ENCODE measurements around the gene RAB34.
"Not testable (repeated sequence)": the region's sequence is repeated elsewhere in the genome, so short reads cannot be mapped to it uniquely, and the experiment has no call there.

RAB34 gene

DNA sequence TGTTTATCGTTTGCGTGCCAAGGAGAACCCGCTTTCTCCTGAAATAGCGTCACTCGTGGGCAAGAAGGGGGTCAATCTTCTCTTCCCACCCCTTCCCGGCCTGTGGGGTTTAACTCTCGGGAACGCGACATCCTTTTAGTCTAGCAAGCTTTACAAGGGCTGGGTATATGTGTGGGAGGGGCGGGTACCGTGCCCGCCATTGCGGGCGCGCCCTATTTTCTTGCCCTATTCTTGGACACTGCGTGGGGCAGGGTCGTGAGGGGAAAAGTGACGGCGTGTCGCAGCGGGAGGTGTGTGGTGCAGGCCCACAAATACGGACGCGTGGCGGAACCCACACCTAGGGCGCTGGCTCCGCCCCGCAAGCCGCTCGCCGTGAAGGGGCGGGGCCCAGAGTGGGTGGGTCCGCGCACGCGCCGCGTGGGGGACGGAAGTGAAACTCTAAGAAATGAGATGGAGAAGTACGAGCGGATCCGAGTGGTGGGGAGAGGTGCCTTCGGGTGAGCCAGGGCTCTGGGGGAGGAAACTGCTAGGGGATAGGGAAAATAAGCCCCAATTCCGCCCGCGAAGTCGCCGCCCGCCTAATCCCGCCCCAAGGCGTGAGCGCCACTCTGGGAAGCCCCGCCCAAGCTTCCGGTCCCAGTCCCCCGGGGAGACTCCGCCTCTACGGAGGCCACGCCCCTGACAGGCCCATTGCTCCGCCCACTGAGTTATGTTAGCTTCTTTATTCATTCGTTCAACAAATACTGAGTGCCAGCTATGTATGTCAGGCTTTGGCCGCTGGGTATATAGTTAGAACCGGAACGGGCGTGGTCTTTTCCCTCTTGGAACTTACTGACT lies 10.9 kb upstream of the RAB34 start, which contains the start of gene NEK8:
NEK8 (plus strand) TSS at position 425 of the 837 bp plus-strand sequence; CDS start at position 451, 26 bp downstream.
- DNase-seq (ENCODE audit: low read depth, low spot score), result peak; percentile 94

DNA sequence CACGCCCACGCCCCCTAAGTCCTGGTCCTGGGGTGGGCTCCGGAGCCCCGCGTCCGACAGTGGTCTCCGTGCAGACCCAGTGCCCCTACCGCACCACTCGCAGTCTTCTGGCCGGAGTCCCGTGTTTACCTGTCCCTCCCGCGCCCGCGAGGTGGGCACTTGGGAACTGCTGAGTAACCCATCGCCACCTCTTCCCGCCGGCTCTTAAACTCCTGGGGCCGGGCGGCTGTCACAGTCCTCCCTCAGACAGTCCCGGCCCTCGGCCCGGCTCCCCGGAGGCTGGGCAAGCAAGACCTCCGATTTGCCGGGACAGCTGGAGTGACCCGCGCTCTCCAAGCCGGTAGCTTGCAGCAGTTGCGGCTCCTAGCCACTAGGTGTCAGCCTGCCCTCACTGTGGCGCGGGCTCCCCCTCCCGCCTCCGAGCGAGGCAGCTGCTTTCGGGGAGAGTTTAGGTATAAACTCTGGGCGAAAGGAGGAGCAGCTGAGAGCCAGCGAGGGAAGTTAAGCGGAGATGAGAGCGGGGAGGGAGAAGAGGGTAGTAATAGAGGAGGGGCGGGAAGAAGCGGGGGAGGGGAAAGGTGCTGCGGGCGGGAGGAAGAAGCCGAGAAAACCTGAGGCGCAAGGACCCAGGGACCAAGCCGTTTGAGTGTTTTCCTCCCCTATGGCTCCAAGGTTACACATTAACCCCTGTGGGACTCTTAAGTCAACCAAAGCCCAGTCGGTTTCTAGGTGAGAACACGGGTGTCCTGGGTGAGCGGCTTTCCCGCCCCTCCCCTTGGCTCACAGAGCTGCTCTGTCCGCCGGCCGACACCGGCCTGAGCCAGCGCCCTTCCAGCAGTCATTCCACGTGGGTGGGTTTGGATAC lies 9.2 kb upstream of the RAB34 start:
- DNase-seq (ENCODE audit: low read depth, low spot score), result peak; percentile 85

DNA sequence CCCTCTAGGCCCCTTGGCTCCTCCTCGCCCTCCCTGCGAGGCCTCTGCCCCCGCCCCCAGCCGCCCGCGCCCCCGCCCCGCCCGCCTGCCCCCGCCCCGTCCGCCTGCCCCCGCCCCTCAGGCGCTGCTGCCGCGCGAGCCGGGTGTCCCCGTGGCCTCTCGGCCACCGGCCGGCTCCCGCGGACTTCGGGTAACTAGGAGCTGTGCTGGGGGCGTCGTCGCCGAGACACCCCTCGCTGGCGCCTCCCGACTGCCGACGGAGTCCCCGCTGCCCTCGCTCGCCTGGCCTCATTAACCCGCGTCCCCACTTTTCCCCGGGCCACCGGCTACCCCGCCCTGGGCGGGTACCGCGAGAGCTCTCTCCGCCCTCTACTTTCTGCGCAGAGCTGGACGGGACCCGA lies 8.6 kb upstream of the RAB34 start, which contains the start of gene TLCD1:
TLCD1 (minus strand) TSS at position 8 of the 401 bp plus-strand sequence. CDS start 136 bp downstream, outside the sequence.
- DNase-seq (ENCODE audit: low read depth, low spot score), result no peak

- no peak for DNase-seq (ENCODE audit: low read depth, low spot score)
Observed at GRCh38 chr17:28725660-28726225, 8.1 kb upstream of the RAB34 start.

GRCh38 chr17:28725166-28725659 lies 7.5 kb upstream of the RAB34 start:
- no peak for DNase-seq (ENCODE audit: low read depth, low spot score)

GRCh38 chr17:28724500-28725165 lies 7.0 kb upstream of the RAB34 start:
- DNase-seq (ENCODE audit: low read depth, low spot score), result no peak

DNA sequence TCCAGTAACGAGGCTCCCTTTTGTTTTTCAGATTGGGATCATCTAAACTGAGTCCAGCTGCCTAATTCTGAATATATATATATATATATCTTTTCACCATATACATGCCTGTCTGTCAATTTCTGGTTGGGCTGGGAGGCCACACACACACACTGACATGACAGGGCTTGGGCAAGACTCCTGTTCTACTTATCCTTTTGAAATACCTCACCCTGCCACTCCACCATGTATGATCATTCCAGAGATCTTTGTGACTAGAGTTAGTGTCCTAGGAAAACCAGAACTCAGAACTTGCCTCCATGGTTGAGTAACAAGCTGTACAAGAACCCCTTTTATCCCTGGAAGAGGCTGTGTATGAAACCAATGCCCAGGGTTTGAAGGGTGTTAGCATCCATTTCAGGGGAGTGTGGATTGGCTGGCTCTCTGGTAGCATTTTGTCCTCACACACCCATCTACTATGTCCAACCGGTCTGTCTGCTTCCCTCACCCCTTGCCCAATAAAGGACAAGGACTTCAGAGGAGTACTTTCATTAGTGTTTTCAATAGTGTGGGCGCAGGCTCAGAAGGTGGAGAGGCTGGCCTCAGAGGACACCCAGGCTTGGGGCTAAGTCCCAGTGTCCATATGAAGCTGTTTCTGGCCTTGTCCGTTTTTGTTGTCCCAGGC lies 6.3 kb upstream of the RAB34 start:
- not testable (repeated sequence) for DNase-seq (ENCODE audit: low read depth, low spot score)

DNA sequence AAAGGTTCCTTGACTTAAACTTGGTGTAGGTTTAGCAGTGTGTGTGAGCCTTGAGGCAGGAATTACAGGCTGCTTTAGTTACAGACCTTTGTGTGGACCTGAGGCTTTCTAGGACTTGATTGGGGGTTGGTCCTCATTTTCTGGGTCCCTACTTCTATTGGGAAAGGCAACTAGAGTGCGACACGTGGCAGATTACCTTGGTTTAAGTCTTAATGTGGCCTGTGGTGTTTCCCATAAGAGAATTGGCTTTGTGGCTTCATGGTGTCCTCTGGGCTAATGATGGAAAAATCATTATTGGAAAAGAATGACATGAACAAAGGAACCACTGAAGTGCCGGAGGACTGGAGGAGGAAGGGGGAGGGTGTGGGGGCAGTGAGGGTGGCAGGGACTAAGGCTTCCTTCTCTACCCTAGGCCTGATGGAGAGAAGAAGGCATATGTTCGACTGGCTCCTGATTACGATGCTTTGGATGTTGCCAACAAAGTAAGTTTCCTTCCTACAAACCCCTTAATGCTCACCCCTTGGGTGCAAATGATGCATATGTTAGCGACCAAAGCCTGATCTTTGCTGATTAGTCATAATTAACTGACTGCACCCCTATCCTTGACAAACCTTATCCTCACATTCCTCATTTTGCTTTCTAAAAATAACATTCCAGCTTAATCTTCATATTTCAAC lies 5.6 kb upstream of the RAB34 start:
- DNase-seq (ENCODE audit: low read depth, low spot score), result no peak

DNA sequence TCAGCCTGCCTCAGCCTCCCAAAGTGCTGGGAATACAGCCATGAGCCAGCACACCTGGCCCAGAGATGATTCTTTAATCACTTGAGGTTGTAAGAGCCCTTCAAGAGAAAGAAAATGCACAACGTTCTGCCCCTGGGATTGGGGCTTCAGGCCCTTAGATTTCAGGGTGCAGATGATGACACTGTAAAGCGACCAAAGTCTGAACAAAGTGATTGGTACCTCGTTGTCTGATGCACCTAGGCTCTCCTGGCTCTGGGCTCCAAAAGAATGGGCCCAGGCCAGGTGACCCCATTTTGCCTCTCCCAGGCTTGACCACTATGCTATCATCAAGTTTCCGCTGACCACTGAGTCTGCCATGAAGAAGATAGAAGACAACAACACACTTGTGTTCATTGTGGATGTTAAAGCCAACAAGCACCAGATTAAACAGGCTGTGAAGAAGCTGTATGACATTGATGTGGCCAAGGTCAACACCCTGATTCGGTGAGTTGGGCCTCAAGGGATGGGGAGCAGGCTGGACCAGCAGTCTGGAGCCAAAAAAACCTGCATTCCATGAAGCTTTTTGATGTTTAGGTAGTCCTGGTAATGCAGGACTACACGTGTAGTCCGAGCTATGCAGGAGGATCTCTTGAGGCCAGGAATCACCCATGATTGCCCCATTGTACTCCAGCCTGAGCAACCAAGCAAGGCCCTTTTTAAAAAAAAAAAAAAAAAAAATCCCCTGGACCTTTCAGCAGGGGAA lies 4.9 kb upstream of the RAB34 start:
- DNase-seq (ENCODE audit: low read depth, low spot score), result no peak

DNA sequence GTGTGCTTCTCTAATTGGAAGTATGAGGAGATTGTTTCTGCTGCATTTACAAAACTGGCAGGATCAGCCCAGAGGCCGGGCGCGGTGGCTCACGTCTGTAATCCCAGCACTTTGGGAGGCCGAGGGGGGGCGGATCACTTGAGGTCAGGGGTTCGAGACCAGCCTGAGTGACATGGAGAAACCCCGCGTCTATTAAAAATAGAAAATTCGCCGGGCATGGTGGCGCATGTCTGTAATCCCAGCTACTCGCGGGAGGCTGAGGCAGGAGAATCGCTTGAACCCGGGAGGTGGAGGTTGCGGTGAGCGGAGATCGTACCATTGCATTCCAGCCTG lies 3.3 kb upstream of the RAB34 start:
- DNase-seq (ENCODE audit: low read depth, low spot score), result not testable (repeated sequence)

DNA sequence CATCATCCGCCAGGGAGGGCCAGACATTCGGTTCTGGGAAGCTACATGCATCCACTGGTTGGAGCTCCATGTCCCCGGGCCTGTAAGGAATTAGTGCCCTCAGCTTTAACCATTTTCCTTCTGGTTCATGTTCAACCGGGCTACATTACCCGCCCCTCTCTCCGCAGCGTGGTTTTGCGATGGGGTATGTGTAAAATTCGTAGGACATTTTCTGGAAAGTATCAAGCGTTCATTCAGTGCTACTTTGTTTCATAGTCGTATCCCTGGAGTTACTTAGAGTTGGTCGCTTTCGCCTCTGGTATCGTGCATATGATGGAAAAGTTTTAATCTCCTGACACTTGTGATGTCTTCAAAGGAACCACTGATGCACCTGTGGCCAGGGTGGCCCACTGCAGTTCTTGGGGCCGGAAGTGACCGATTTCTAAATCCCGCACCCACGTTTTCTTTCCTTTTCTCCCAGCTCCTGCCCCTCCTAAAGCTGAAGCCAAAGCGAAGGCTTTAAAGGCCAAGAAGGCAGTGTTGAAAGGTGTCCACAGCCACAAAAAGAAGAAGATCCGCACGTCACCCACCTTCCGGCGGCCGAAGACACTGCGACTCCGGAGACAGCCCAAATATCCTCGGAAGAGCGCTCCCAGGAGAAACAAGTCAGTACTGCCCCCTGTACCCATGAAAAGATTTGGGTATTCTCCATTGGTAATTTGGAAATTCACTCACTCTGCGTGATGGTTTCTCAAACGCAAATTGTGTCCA lies 2.8 kb upstream of the RAB34 start:
- DNase-seq (ENCODE audit: low read depth, low spot score), result no peak

GRCh38 chr17:28719021-28719433 lies 1.4 kb upstream of the RAB34 start:
- no peak for DNase-seq (ENCODE audit: low read depth, low spot score)

GRCh38 chr17:28718333-28719020 lies 809 bp upstream of the RAB34 start:
- no peak for DNase-seq (ENCODE audit: low read depth, low spot score)

DNA sequence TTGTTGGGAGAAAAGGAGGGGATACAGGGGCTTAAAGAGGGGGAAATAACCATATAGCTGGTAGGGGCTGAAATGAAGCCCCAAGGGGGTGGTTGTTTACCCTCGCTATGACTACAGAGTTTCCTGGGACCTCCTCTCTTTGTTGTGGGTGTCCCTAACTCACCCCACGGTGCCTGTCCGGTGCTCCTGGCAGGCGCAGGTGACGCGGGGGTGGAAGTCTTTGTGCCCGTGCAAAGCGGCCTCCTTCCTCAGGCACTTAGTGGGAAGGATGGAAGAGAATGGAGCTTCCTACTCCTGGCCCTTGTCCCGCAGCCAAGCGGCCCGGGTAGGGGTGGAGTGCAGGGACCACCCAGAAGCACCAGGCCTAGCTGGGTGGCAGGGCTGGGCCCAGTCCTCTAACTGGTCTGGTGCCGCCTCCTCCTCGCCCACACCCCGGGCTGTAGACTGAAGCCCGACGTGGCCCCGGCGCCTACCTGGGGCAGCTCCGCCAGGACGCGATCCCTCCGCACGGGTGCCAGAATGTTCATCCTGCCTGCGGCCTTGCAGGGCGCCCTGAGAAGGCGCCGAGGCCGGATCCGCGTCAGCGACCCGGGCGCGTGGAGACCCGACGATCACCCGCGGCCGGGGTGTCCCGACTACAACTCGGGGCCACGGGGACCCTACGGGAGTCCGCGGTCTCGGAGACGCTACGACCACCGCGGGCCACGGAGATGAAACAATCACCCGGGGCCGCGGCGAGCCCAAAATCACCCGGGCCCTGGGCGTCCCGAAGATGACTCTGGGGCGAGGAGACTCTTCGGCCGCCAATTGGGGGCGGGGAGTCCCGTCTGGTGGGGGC lies 709 bp downstream of the RAB34 start:
- DNase-seq (ENCODE audit: low read depth, low spot score), result no peak

DNA sequence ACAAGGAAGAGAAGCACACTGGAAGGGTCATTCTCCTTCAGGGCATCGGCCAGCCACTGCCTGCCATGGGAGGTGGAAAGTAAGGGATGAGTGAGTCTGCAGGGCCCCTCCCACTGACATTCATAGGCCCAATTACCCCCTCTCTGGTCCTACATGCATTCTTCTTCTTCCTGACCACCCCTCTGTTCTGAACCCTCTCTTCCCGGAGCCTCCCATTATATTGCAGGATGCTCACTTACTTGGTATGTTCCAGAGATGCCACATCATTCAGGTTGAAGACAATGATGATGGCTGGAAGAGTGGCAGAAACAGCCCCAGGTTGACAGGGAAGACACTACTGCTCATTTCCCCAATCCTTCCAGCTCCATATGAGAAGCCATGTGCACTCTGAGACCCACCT lies 2.5 kb downstream of the RAB34 start:
- DNase-seq (ENCODE audit: low read depth, low spot score), result no peak

DNA sequence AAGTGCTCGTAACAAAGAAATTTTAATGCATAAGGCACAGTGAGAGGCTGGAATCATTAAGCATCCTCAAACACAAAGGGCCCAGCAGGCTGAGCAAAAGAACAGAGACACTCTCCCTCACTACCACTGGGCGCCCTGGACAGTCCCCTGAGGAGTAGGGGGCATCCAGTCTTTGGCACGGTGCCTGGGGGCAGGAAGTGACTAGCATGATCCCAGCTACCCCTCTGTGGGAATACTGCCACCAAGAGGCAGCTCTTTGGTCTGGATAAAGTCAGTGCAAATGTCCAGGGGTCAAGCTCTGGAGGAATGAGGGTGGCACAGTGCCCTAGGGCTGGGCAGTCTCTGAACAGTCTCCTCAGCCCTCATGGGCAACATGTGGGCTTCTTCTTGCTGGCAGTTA lies 3.4 kb downstream of the RAB34 start:
- no peak for DNase-seq (ENCODE audit: low read depth, low spot score)

- DNase-seq (ENCODE audit: low read depth, low spot score), result no peak
Observed at GRCh38 chr17:28712705-28713415, 4.8 kb downstream of the RAB34 start.

Data from activated CD4-positive, CD25-positive, alpha-beta regulatory T cell treated with anti-CD3 and anti-CD28 coated beads, Interleukin-2, amount 50 U/mL, for 16 hours (primary cell).